SK-N-SH treated with all-trans-retinoic acid at 6 μM for 48 hours (cell line): ENCODE results near the gene CACNA1D.

ENCODE experiments used
- ARNTL ChIP-seq: fragments of 450-650 bp; formaldehyde crosslinking; IDR thresholded peaks from 2 replicates; pipeline ENCODE4 v1.5.0; 2020; ENCODE audit warnings: low read depth, mild to moderate bottlenecking, moderate library complexity, borderline replicate concordance
- BACH2 ChIP-seq: fragments of 250-450 bp; sonication (Bioruptor Pico); IDR thresholded peaks from 2 replicates; pipeline ENCODE4 v1.9.0; 2021; ENCODE audit warnings: mild to moderate bottlenecking, borderline replicate concordance
- CREB5 ChIP-seq: fragments of 250-450 bp; sonication (Bioruptor Pico); IDR thresholded peaks from 2 replicates; pipeline ENCODE4 v1.5.1; 2020; ENCODE audit warnings: low read depth, mild to moderate bottlenecking, moderate library complexity
- ESRRG ChIP-seq: fragments of 250-450 bp; sonication (Bioruptor Pico); IDR thresholded peaks from 2 replicates; pipeline ENCODE4 v1.6.1; 2021; ENCODE audit warnings: mild to moderate bottlenecking
- GLIS3 ChIP-seq: fragments of 250-450 bp; sonication (Bioruptor Pico); IDR thresholded peaks from 2 replicates; pipeline ENCODE4 v1.5.0; 2020; ENCODE audit warnings: mild to moderate bottlenecking, moderate library complexity
- OSR1 ChIP-seq: fragments of 250-450 bp; sonication (Bioruptor Pico); IDR thresholded peaks from 2 replicates; pipeline ENCODE4 v1.8.0; 2022; ENCODE audit warnings: moderate library complexity, mild to moderate bottlenecking, inconsistent platforms
- TCF4 ChIP-seq: fragments of 250-450 bp; sonication (Bioruptor Pico); IDR thresholded peaks from 2 replicates; pipeline ENCODE4 v1.8.0; 2021; ENCODE audit warnings: mild to moderate bottlenecking, moderate library complexity, borderline replicate concordance
- TSHZ2 ChIP-seq: fragments of 250-450 bp; sonication (Bioruptor Pico); IDR thresholded peaks from 2 replicates; pipeline ENCODE4 v1.5.0; 2020; ENCODE audit warnings: mild to moderate bottlenecking, moderate library complexity

- TF ChIP-seq OSR1 (no peak), TCF4 (CRISPR knock-in tag) (peak; percentile 26; the same call in 1 of the 2 replicates), GLIS3 (CRISPR knock-in tag) (no peak), BACH2 (no peak), ARNTL (CRISPR knock-in tag) (no peak), TSHZ2 (CRISPR knock-in tag) (peak; percentile 82), ESRRG (no peak), CREB5 (no peak)
Observed at GRCh38 chr3:53795789-53796560, 301.6 kb downstream of the CACNA1D start.
